GM23338 (cell line): ENCODE data around the gene NUP50. TPM values are rescaled to one million over a fixed set of nuclear protein-coding genes. Genes with fewer than 3 reads are reported as not detected.
A peak's percentile ranks its signal among the peaks of the same experiment; 100 is the strongest.

ENCODE experiments used
- ATAC-seq: fragments of 200-7000 bp; cut with Tn5 transposase; 3 replicates; pipeline ENCODE4 v1.9.1; 2020
- DNase-seq: peaks from one replicate; pipeline ENCODE4 v3.0.0-alpha.2; 2015; ENCODE audit warnings: low spot score
- H2AFZ ChIP-seq: fragments of 200-600 bp; sonication (generic); 2 replicates; pipeline ENCODE4 v1.8.0; 2016; ENCODE audit warnings: antibody characterized with exemption, mild to moderate bottlenecking, moderate library complexity
- H3F3A ChIP-seq: fragments of 200-600 bp; sonication (generic); replicated peaks from 2 replicates; pipeline ENCODE4 v1.8.0; 2017; ENCODE audit warnings: antibody characterized with exemption, mixed run types, low read depth
- H3K27ac ChIP-seq: fragments of 200-600 bp; sonication (generic); 2 replicates; pipeline ENCODE4 v1.6.1; 2016; ENCODE audit warnings: low read depth
- H3K27me3 ChIP-seq: fragments of 200-600 bp; sonication (generic); 2 replicates; pipeline ENCODE4 v1.8.0; 2016; ENCODE audit warnings: mild to moderate bottlenecking, mixed run types, moderate library complexity; ENCODE audit not compliant: insufficient read depth
- H3K36me3 ChIP-seq: fragments of 200-600 bp; sonication (generic); 2 replicates; pipeline ENCODE4 v1.8.0; 2016; ENCODE audit warnings: mild to moderate bottlenecking; ENCODE audit not compliant: insufficient read depth
- H3K4me1 ChIP-seq: fragments of 200-600 bp; sonication (generic); 2 replicates; pipeline ENCODE4 v1.8.0; 2016; ENCODE audit warnings: mild to moderate bottlenecking, moderate library complexity; ENCODE audit not compliant: insufficient read depth
- H3K4me2 ChIP-seq: fragments of 200-600 bp; sonication (generic); 2 replicates; pipeline ENCODE4 v1.7.1; 2017; ENCODE audit warnings: mixed run types
- H3K4me3 ChIP-seq: fragments of 200-600 bp; sonication (generic); 2 replicates; pipeline ENCODE4 v1.6.1; 2016; ENCODE audit warnings: mixed run types
- H3K79me2 ChIP-seq: fragments of 200-600 bp; sonication (generic); replicated peaks from 2 replicates; pipeline ENCODE4 v1.8.0; 2017; ENCODE audit warnings: mild to moderate bottlenecking; ENCODE audit not compliant: insufficient read depth
- H3K9me2 ChIP-seq: fragments of 200-600 bp; sonication (generic); 2 replicates; pipeline ENCODE4 v1.8.0; 2017; ENCODE audit not compliant: insufficient read depth
- H4K20me1 ChIP-seq: fragments of 200-600 bp; sonication (generic); replicated peaks from 2 replicates; pipeline ENCODE4 v1.8.0; 2017; ENCODE audit warnings: mild to moderate bottlenecking; ENCODE audit not compliant: insufficient read depth
- H3K27ac Mint-ChIP-seq: 2 replicates; pipeline ENCODE4 v1.8.0; 2020; ENCODE audit warnings: inconsistent platforms, mild to moderate bottlenecking, moderate library complexity, mixed read lengths
- H3K27me3 Mint-ChIP-seq: 3 replicates; pipeline ENCODE4 v1.8.0; 2022; ENCODE audit warnings: low read depth, mild to moderate bottlenecking, moderate library complexity, mixed read lengths, inconsistent platforms; ENCODE audit not compliant: insufficient read depth, poor library complexity
- H3K36me3 Mint-ChIP-seq: 3 replicates; pipeline ENCODE4 v1.8.0; 2021; ENCODE audit warnings: low read depth, mild to moderate bottlenecking, inconsistent platforms, moderate library complexity, mixed read lengths
- H3K4me1 Mint-ChIP-seq: 3 replicates; pipeline ENCODE4 v1.8.0; 2020; ENCODE audit warnings: mild to moderate bottlenecking, inconsistent platforms, mixed read lengths
- H3K4me3 Mint-ChIP-seq: 3 replicates; pipeline ENCODE4 v1.8.0; 2021; ENCODE audit warnings: moderate library complexity, mild to moderate bottlenecking, inconsistent platforms, mixed read lengths
- H3K9me3 Mint-ChIP-seq: 3 replicates; pipeline ENCODE4 v1.8.0; 2020; ENCODE audit warnings: moderate library complexity, mild to moderate bottlenecking, inconsistent platforms, mixed read lengths
- CREB1 ChIP-seq: fragments of 250-450 bp; sonication (Bioruptor Pico); IDR thresholded peaks from 2 replicates; pipeline ENCODE4 v1.5.0; 2020; ENCODE audit warnings: low read depth, mild to moderate bottlenecking, moderate library complexity
- EZH2 ChIP-seq: fragments of 200-600 bp; sonication (generic); IDR thresholded peaks from one replicate; pipeline ENCODE4 v1.8.0; 2017; ENCODE audit warnings: antibody characterized with exemption, mild to moderate bottlenecking, low read depth; ENCODE audit not compliant: unreplicated experiment
- EZH2phosphoT487 ChIP-seq: fragments of 200-600 bp; sonication (generic); IDR thresholded peaks from one replicate; pipeline ENCODE4 v1.8.1; 2018; ENCODE audit warnings: antibody characterized with exemption; ENCODE audit not compliant: unreplicated experiment
- JUNB ChIP-seq: IDR thresholded peaks from one replicate; pipeline ENCODE4 v1.6.1; 2016; ENCODE audit warnings: antibody characterized with exemption; ENCODE audit not compliant: unreplicated experiment
- POLR2AphosphoS5 ChIP-seq: IDR thresholded peaks from 2 replicates; pipeline ENCODE4 v1.6.1; 2016; ENCODE audit warnings: antibody characterized with exemption, low read depth
- STAT1 ChIP-seq: IDR thresholded peaks from one replicate; pipeline ENCODE4 v1.6.1; 2016; ENCODE audit warnings: antibody characterized with exemption; ENCODE audit not compliant: unreplicated experiment
- ZNF114 ChIP-seq: fragments of 250-450 bp; sonication (Bioruptor Pico); IDR thresholded peaks from 2 replicates; pipeline ENCODE4 v1.5.0; 2020; ENCODE audit warnings: mild to moderate bottlenecking, moderate library complexity
- ZNF331 ChIP-seq: fragments of 250-450 bp; sonication (Bioruptor Pico); IDR thresholded peaks from 2 replicates; pipeline ENCODE4 v1.5.0; 2020; ENCODE audit warnings: low read depth, mild to moderate bottlenecking, moderate library complexity
- polyA plus RNA-seq: library from polyadenylated mRNA; unstranded; fragments of >200 nt; fragmentation: Nextera tagmentation; extraction: Ambion mirVana; gene quantifications from 2 replicates; pipeline ENCODE4 v1.2.1, GENCODE V29; 2016
- total RNA-seq: library from RNA; depleted of rRNA; stranded (reverse); fragments of >200 nt; shearing (Covaris generic); gene quantifications from 2 replicates; pipeline ENCODE4 v1.2.3, GENCODE V29; 2014
- TF ChIP-seq, protein P1 (sequence below): IDR thresholded peaks from 2 replicates; pipeline ENCODE4 v1.6.1; 2016; ENCODE audit warnings: antibody characterized with exemption

NUP50 gene
- total and polyA plus RNA-seq, 2 experiments from 2014 or later, result 45.9 to 96.6 TPM

DNA sequence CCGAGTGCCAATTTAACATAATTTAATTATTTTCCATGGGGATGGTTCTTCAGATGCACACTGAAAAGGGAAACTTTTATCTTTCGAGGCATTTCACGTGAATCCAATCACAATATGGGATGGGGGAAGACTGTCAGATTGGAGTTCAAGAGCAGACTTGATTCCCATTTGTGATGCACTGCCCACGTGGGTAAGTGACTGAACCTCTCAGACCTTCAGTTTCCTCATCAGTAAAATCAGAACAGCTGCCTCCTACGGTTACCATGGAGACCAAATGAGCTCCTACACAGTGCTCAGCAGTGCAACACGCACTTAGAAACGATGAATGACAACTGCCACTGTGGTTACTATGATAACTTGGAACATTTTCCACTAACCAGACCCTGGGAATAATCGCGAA, 55.3 kb downstream of the NUP50 start:
- TF ChIP-seq, protein P1, sequence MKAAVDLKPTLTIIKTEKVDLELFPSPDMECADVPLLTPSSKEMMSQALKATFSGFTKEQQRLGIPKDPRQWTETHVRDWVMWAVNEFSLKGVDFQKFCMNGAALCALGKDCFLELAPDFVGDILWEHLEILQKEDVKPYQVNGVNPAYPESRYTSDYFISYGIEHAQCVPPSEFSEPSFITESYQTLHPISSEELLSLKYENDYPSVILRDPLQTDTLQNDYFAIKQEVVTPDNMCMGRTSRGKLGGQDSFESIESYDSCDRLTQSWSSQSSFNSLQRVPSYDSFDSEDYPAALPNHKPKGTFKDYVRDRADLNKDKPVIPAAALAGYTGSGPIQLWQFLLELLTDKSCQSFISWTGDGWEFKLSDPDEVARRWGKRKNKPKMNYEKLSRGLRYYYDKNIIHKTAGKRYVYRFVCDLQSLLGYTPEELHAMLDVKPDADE, result no peak
- TF ChIP-seq ZNF331 (CRISPR knock-in tag) (no peak), ZNF114 (CRISPR knock-in tag) (no peak), EZH2phosphoT487 (no peak)
- H3K27ac Mint-ChIP-seq, result no peak overlapping the region
- Histone ChIP-seq H3F3A (0 out of 2 replicates have a peak, but pooled peaks cover 7% of the 10 kb centered on the region), H3K27me3 (no peaks in the 10 kb centered on the region), H3K4me1 (peaks cover 8% of the 10 kb centered on the region), H2AFZ (no peak overlapping the region), H3K4me2 (no peak overlapping the region; the same call in 1 of the 2 replicates), H3K4me3 (no peak overlapping the region), H3K9me2 (no peaks in the 10 kb centered on the region), H3K79me2 (peaks cover 52% of the 10 kb centered on the region), H4K20me1 (peaks cover 27% of the 10 kb centered on the region), H3K36me3 (no peaks in the 10 kb centered on the region), H3K27ac (no peak overlapping the region)
- ATAC-seq, result no peak
- no peaks in the 10 kb centered on the region for H3K36me3 Mint-ChIP-seq
- H3K9me3 Mint-ChIP-seq, result no peaks in the 10 kb centered on the region
- peaks cover 20% of the 10 kb centered on the region for H3K4me1 Mint-ChIP-seq
- DNase-seq, result no peak
- peaks cover 4% of the 10 kb centered on the region for H3K27me3 Mint-ChIP-seq
- no peak overlapping the region for H3K4me3 Mint-ChIP-seq

DNA sequence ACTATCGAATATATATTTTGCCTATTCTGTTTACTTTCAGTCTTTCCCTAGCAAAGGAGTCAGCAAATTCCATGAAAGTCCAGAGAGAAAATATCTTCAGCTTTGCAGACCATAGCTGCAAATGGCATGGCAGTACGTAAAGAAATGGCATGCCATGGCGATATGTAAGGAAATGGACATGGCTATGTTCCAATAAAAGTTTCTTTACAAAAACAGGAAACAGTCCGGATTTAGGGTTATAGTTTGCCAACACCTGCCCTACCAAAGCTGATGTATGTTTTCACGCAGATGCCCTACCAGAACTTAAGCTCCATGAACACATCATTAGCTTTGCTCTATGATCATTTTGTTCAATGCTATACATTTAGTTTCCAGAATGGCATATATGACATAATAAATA, 57.5 kb downstream of the NUP50 start:
- Histone ChIP-seq H3K4me3 (no peak overlapping the region), H3K4me1 (peaks cover 8% of the 10 kb centered on the region), H3K36me3 (no peaks in the 10 kb centered on the region), H3K4me2 (no peak overlapping the region), H3K27ac (peak overlapping the region; percentile 33; the same call in 1 of the 2 replicates), H3K27me3 (no peaks in the 10 kb centered on the region), H4K20me1 (peaks cover 17% of the 10 kb centered on the region), H2AFZ (no peak overlapping the region), H3K9me2 (no peaks in the 10 kb centered on the region), H3K79me2 (peaks cover 37% of the 10 kb centered on the region), H3F3A (0 out of 2 replicates have a peak, but pooled peaks cover 7% of the 10 kb centered on the region)
- H3K4me3 Mint-ChIP-seq, result no peak overlapping the region
- TF ChIP-seq STAT1 (no peak), CREB1 (no peak), EZH2phosphoT487 (no peak), POLR2AphosphoS5 (no peak), JUNB (no peak)
- no peak for ATAC-seq
- no peak for DNase-seq
- peaks cover 36% of the 10 kb centered on the region for H3K4me1 Mint-ChIP-seq
- H3K36me3 Mint-ChIP-seq, result no peaks in the 10 kb centered on the region
- no peak overlapping the region for H3K27ac Mint-ChIP-seq
- no peaks in the 10 kb centered on the region for H3K27me3 Mint-ChIP-seq
- H3K9me3 Mint-ChIP-seq, result no peaks in the 10 kb centered on the region

DNA sequence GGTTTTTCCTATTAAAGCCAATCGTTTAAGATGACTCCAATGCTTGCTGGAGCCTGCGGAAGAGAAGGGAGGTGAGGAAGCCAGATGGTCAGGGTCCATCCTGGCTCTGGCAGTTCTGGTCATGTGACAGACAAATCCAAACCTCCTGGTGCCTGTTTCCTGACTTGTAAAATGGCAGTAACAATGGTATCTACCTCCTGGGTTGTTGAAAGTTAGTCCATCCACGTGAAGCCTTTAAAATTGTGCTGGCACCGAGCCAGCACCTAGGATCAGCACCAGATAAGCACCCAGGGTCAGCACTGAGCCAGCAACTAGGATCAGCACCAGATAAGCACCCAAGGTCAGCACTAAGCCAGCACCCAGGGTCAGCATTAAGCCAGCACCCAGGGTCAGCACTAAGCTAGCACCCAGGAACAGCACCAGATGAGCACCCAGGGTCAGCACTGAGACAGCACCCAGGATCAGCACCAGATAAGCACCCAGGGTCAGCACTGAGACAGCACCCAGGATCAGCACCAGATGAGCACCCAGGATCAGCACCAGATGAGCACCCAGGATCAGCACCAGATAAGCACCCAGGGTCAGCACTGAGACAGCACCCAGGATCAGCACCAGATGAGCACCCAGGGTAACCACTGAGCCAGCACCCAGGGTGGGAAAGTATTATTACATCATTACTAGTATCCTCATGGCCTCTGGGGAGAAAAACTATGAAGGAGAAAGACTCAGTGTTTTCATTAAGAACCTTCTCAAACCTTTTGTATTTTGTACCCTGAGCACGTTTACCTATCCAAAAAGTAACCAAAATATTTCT, 59.8 kb downstream of the NUP50 start:
- no peak overlapping the region for H3K27ac Mint-ChIP-seq
- no peak for ATAC-seq
- H3K27me3 Mint-ChIP-seq, result peaks cover 3% of the 10 kb centered on the region
- H4K20me1 ChIP-seq, result peaks cover 8% of the 10 kb centered on the region
- no peak overlapping the region for H3K4me2 ChIP-seq
- H3F3A ChIP-seq, result no peaks in the 10 kb centered on the region
- no peak for DNase-seq
- no peak overlapping the region for H2AFZ ChIP-seq
- H3K4me1 ChIP-seq, result peaks cover 7% of the 10 kb centered on the region
- H3K27ac ChIP-seq, result no peak overlapping the region
- no peaks in the 10 kb centered on the region for H3K36me3 ChIP-seq
- H3K79me2 ChIP-seq, result peaks cover 35% of the 10 kb centered on the region
- no peak overlapping the region for H3K4me3 ChIP-seq
- H3K9me3 Mint-ChIP-seq, result no peaks in the 10 kb centered on the region; the same call in 2 of the 3 replicates
- H3K27me3 ChIP-seq, result no peaks in the 10 kb centered on the region
- no peaks in the 10 kb centered on the region for H3K36me3 Mint-ChIP-seq
- peaks cover 45% of the 10 kb centered on the region for H3K4me1 Mint-ChIP-seq
- H3K4me3 Mint-ChIP-seq, result no peak overlapping the region
- H3K9me2 ChIP-seq, result no peaks in the 10 kb centered on the region
- TF ChIP-seq CREB1, result no peak
- no peak for TF ChIP-seq POLR2AphosphoS5
- TF ChIP-seq EZH2, result no peak
